ENCODE measurements around the gene C1GALT1.
"Not testable (repeated sequence)": the region's sequence is repeated elsewhere in the genome, so short reads cannot be mapped to it uniquely, and the experiment has no call there.

Gene C1GALT1

GRCh38 chr7:7237201-7237977 is 55.0 kb downstream of the C1GALT1 start:
- no peak for DNase-seq (ENCODE audit: low read depth in 3 of 3)

- no peak for DNase-seq (ENCODE audit: low read depth in 3 of 3)
Measured at GRCh38 chr7:7237978-7238267, 55.6 kb downstream of the C1GALT1 start.

DNA sequence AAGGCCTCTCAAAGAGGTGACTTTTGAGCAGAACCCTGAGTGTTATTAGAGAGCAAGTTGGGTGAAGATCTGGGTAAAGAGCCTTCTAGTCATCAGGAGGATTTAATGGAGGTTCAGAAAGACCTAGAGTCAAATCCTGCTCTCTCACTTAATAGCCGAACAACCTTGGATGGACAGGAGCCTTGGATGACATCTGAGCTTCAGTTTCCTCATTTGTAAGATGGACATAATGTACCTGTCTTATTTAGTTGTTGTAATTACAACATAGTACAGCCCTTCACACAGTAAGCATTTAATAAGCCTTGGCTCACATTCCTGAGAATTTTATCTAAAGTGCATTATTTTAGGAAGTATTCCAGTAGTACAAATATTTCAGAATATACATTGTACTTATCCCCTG is 57.0 kb downstream of the C1GALT1 start:
- no peak for DNase-seq (ENCODE audit: low read depth in 3 of 3)

DNA sequence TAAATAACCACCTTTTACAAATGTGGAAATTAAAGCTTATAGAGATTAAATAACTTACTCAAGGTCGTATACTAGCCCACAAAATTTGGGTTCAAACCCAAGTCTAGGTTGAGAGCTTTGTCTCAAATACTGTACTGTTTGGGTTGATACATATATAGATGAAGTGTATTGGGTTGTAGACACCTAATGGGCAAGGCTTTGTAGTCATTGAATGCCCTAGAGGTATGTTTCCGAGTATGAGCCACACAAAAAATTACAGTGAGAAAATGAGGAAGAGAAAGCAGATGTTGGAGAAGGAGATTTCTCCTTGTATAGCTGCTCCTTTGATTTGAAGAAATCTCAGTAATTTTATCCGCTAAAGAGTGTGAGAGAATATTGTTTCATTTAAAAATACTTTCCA is 60.6 kb downstream of the C1GALT1 start:
- DNase-seq (ENCODE audit: low read depth in 3 of 3) = no peak

DNA sequence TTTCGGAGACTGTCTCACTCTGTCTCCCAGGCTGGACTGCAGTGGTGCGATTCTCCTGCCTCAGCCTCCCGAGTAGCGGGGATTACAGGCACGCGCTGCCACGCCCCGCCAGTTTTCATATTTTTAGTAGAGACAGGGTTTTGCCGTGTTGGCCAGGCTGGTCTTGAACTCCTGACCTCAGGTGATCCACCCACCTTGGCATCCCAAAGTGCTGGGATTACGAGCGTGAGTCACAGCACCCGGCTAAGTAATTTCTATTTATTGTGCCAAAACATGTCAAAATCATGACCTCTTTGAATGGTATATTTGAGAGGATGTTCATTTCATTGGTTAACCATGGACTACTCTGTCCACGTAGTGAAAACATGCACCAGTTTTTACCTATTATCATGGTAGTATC is 62.9 kb downstream of the C1GALT1 start:
- DNase-seq (ENCODE audit: low read depth in 3 of 3) = not testable (repeated sequence)

DNA sequence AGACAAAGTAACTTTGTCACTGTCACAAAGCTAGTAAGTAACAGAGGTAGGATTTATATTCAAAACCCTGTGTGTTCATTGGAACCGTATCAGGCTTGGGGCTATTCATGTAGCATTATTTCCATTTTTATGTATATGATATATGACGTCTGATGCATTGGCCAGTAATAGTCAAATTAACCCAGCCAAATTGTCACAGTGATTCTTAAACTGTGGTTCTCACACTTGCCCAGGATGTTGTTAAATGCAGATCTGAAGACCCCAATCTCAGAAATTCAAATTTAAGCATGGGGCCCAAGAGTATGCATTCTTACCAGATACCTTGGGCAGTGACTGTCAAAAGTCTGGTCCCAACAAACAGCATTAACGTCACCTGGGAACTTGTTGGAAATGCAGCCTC is 63.9 kb downstream of the C1GALT1 start:
- DNase-seq (ENCODE audit: low read depth in 3 of 3) = no peak

DNA sequence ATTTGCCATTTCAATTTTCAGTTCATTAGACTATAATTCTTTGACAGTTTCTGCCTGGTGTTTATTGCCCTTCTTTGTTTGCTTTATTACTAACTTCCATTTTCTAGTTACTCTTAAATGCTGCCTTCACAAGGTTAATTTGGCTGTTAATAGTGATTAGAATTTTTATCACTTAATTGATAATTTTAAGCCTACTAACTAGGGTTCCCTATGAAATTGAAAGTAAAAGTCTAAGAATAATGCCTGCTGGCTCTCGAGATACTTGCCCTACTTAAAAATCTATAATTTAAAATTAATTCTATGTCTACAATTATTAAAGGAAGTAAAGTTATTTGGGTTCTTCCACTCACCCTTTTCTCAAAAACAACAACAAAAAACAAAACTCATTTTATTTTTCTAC is 65.3 kb downstream of the C1GALT1 start:
- DNase-seq (ENCODE audit: low read depth in 3 of 3) = no peak

DNA sequence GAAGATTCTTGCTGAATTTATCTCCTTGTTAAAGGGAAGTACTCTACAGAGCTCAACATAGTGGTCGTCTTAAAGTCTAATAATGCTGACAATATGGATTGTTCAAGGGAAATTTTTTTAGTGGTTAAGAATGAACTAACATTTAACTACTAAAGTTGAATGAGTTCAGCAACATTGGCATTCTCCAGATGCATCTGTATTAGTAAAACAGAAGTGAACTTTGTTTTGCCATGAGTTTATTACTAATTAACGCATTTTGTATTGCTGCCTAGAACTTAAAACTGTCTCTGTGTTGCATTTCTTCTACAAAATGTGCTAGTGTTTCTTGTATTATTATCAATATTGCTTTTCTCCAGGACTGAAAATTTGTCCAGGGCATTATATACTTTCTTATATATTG is 67.5 kb downstream of the C1GALT1 start:
- DNase-seq (ENCODE audit: low read depth in 3 of 3) = no peak

DNA sequence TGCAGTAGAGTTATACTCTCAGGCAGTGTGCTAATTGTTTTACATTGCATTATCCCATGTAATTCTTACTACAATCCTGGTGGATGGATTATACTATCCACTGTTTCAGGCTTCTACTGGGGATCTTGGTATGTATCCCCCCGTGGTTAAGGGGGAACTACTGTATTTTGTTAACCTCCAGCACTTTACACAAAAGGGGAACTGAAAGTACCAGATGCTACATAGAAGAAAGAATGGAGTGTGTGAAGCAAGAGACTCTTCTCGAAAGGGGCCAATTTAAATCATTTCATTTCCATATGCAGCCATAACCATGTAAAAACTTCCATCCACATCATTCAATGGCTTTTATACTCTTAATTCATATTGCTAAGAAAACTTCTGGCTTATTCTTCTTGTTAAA is 69.4 kb downstream of the C1GALT1 start:
- DNase-seq (ENCODE audit: low read depth in 3 of 3) = no peak

DNA sequence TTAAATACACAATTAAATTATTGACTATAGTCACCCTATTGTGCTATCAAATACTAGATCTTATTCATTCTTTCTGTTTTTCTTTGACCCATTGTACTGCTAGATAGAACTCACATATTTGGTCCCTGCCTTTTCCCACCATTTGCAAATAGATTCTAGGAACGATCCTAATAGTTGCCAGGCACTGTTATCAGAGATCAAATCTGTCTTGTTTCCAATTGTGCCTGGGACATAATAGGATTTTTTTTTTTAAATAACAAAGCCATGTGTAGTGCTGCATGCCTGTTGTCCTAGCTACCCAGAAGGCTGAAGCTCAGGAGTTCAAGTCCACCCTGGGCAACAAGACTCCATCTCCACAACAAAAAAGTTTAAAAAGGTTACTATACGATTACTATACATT is 72.0 kb downstream of the C1GALT1 start:
- DNase-seq (ENCODE audit: low read depth in 3 of 3) = no peak

- no peak for DNase-seq (ENCODE audit: low read depth in 3 of 3)
Measured at GRCh38 chr7:7254908-7255307, 72.6 kb downstream of the C1GALT1 start.

- no peak for DNase-seq (ENCODE audit: low read depth in 3 of 3)
Measured at GRCh38 chr7:7256731-7257274, 74.5 kb downstream of the C1GALT1 start.

GRCh38 chr7:7257899-7258692 is 75.8 kb downstream of the C1GALT1 start:
- no peak for DNase-seq (ENCODE audit: low read depth in 3 of 3)

DNA sequence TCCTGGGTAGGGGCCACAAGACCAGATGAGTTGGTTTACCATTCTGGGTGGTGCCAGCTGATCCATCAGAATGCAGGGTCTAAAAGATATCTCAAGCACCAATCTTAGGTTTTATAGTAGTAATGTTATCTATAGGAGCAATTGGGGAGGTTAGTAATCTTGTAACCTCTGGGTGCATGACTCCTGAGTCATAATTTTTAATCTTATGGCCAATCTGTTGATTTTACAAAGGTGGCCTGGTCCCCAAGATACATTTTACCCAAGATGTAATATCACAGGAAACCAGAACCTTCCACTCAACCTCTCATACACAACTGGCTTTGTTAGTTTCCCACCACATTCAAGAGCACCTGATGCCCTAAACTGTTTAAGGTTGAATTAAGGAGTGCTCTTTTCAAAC is 79.5 kb downstream of the C1GALT1 start:
- DNase-seq (ENCODE audit: low read depth in 3 of 3) = no peak

DNA sequence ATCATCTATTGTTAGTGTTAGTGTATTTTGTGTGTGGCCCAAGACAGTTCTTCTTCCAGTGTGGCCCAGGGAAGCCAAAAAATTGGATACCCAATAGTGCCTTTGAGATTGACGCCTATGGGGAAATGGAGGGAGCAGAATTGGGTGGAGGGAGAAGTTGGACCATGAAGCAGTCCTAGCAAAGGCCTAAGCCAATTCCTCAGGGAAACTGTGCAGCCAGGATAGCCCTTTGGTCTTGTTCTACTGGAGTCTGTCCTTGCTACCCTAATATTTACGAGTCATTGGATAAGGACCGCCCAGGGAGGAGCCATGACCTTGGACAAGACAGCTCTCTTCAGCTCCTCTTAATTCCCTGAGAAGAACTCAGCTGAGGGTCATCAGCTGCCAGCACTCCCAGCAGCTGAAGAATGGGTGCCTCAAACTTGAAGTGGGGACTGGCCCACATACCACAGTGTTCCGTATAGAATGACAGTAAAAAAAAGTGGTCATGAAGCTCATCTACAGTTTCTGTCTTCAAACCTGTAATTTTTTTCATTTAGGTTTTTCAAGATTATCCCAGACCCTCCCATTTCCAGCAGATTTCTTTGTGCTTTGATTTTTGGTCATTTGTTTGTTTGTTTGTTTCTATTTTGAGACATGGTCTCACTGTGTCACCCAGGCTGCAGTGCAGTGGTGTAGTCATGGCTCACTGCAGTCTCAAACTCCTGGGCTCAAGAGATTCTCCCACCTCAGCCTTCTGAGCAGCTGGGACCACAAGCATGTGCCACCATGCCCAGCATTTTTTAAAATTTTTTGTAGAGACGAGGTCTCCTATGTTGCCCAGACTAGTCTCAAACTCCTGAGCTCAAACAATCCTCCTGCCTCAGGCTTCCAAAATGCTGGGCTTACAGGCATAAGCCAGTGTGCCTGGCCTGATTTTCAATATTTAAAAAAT is 81.2 kb downstream of the C1GALT1 start:
- no peak for DNase-seq (ENCODE audit: low read depth in 3 of 3)

GRCh38 chr7:7264306-7265040 is 82.1 kb downstream of the C1GALT1 start:
- DNase-seq (ENCODE audit: low read depth in 3 of 3) = no peak

- no peak for DNase-seq (ENCODE audit: low read depth in 3 of 3)
Measured at GRCh38 chr7:7265081-7266075, 83.0 kb downstream of the C1GALT1 start.

DNA sequence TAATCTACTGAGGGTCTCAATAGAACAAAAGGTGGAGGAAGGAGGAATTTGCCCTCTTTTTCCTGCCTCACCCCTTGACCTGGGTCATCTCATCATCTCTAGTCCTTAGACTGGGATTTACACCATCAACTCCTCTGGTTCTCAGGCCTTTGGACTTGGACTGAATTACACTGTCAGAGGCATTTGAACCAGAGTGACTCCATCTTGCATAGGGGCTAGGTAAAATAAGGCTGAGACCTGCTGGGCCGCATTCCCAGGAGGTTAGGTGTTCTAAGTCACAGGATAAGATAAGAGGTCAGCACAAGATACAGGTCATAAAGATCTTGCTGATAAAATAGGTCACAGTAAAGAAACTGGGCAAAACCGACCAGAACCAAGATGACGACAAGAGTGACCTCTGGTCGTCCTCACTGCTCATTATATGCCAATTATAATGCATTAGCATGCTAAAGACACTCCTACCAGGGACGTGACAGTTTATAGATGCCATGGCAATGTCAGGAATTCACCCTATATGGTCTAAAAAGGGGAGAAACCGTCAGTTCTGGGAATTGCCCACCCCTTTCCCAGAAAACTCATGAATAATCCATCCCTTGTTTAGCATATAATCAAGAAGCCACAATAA is 84.0 kb downstream of the C1GALT1 start:
- DNase-seq (ENCODE audit: low read depth in 3 of 3) = no peak

DNA sequence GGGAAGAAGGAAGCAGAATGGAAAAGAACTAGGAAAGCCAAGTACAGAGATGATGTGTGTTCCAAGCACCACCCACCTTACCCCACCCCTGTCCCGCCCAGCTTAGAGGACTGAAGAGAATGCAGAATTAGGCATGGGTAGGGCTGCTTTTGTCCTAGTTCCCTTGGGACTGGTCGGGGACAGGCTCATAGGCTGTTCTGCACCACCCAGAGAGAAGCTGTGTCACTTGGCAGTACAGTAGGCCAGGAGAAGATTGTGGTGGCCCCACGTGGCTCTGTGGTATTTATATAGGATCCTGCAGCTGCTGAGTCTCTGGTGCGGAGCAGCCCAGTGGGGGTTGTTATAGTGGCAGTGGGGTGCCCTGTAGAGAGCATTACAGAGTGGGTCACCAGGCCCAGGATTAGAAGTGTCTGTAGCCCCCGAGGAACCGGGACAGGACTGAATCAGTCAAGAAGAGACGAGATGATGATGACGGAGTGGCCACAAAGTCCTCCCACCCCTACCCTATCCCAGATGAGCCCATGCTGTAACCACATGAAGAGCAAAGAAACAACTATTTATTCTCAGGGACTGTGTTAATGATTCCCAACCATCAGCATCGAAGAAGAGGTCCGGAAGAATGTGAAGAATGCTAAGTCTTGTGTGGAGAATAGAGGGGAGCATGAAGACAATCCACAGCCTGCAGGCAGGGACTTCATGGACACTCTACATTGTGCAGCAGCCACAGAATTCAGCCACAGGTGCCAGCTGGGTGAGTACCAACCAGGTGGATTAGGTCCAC is 88.9 kb downstream of the C1GALT1 start:
- no peak for DNase-seq (ENCODE audit: low read depth in 3 of 3)

Measured in stimulated activated CD4-positive, alpha-beta T cell treated with anti-CD3 and anti-CD28 coated beads, TNF-alpha, amount 100 ng/mL, for 24 hours (primary cell).